K562 (cell line): Measurements from ENCODE around the gene ZNF239. TPM values are rescaled to one million over a fixed set of nuclear protein-coding genes. Genes with fewer than 3 reads are reported as not detected.

ENCODE experiments used
- C11orf30 ChIP-seq: fragments of 450-650 bp; IDR thresholded peaks from 2 replicates; pipeline ENCODE4 v1.6.1; 2016; ENCODE audit warnings: low read depth, mild to moderate bottlenecking
- CGGBP1 ChIP-seq: fragments of 250-450 bp; sonication (Bioruptor Pico); IDR thresholded peaks from 2 replicates; pipeline ENCODE4 v1.9.0; 2021; ENCODE audit warnings: mild to moderate bottlenecking
- EHMT2 ChIP-seq: fragments of 450-650 bp; IDR thresholded peaks from 2 replicates; pipeline ENCODE4 v1.6.1; 2018; ENCODE audit warnings: antibody characterized with exemption
- MAFK ChIP-seq: IDR thresholded peaks from 2 replicates; pipeline ENCODE4 v1.6.1; 2011; ENCODE audit warnings: low read length, improper control_type of control experiment
- NFXL1 ChIP-seq: fragments of 450-650 bp; formaldehyde crosslinking; IDR thresholded peaks from 2 replicates; pipeline ENCODE4 v1.4.0; 2021; ENCODE audit warnings: mild to moderate bottlenecking
- TBL1XR1 ChIP-seq, 2 experiments: IDR thresholded peaks; 2 replicates each; pipeline ENCODE4 v1.6.1; 2012; ENCODE audit warnings: improper control_type of control experiment in 2 of 2, low read length in 2 of 2, mild to moderate bottlenecking in 1 of 2
- ZNF347 ChIP-seq: fragments of 450-650 bp; formaldehyde crosslinking; IDR thresholded peaks from 2 replicates; pipeline ENCODE4 v1.4.0; 2020; ENCODE audit warnings: low read depth, mild to moderate bottlenecking, moderate library complexity
- ZNF740 ChIP-seq, 3 experiments: fragments of 200-800 bp in 1 of 3; sonication (Bioruptor generic) in 1 of 3; sonication (generic) in 1 of 3; formaldehyde crosslinking in 1 of 3; IDR thresholded peaks; 2 replicates each; pipeline versions ENCODE4 v1.6.1 to v1.8.0; 2016 to 2022; ENCODE audit warnings: mild to moderate bottlenecking in 2 of 3, missing compliant biosample characterization in 2 of 3, missing genetic modification characterization in 2 of 3, missing genetic modification reagents in 1 of 3
- polyA plus RNA-seq, 8 experiments: library from polyadenylated mRNA; depleted of rRNA in 4 of 8; stranded (reverse) in 5 of 8; unstranded in 3 of 8; fragments of >200 nt; fragmentation: Nextera tagmentation in 2 of 8; fragmentation: Illumina TruSeq in 1 of 8; extraction: Ambion mirVana in 2 of 8; extraction: Trizol in 1 of 8; gene quantifications; 2 replicates each; pipeline versions ENCODE4 v1.2.1 to v1.2.3, GENCODE V29; 2011 to 2014; ENCODE audit warnings: inconsistent platforms in 1 of 8, missing spikeins in 1 of 8
- total RNA-seq, 7 experiments: library from RNA; depleted of rRNA in 6 of 7; stranded (reverse); fragments of >200 nt in 6 of 7; fragmentation: Illumina TruSeq in 2 of 7; extraction: Trizol in 2 of 7; gene quantifications; 2 replicates each; pipeline versions ENCODE4 v1.2.1 to v1.2.3, GENCODE V29; 2011 to 2021; ENCODE audit warnings: low replicate concordance in 1 of 7
- TF ChIP-seq, protein P1 (sequence below), 2 experiments: fragments of 450-650 bp; formaldehyde crosslinking in 1 of 2; IDR thresholded peaks; 2 replicates each; pipeline versions ENCODE4 v1.4.0 to v1.6.1; 2014 to 2020; ENCODE audit warnings: mild to moderate bottlenecking in 2 of 2, borderline replicate concordance in 1 of 2, low read depth in 1 of 2
- TF ChIP-seq, protein P2 (sequence below): sonication (generic); formaldehyde crosslinking; IDR thresholded peaks from 2 replicates; pipeline ENCODE4 v1.8.1; 2023; ENCODE audit warnings: mild to moderate bottlenecking, missing genetic modification reagents, moderate library complexity
- TF ChIP-seq, protein P3 (sequence below): fragments of 450-650 bp; IDR thresholded peaks from 2 replicates; pipeline ENCODE4 v1.6.1; 2016; ENCODE audit warnings: antibody characterized with exemption

The ZNF239 gene
- total and polyA plus RNA-seq, 9 of the 15 experiments (the other 6 are each of a cell fraction or from before 2014, with no cell fraction given): 13.7 to 26.7 (median 23.4) TPM

DNA sequence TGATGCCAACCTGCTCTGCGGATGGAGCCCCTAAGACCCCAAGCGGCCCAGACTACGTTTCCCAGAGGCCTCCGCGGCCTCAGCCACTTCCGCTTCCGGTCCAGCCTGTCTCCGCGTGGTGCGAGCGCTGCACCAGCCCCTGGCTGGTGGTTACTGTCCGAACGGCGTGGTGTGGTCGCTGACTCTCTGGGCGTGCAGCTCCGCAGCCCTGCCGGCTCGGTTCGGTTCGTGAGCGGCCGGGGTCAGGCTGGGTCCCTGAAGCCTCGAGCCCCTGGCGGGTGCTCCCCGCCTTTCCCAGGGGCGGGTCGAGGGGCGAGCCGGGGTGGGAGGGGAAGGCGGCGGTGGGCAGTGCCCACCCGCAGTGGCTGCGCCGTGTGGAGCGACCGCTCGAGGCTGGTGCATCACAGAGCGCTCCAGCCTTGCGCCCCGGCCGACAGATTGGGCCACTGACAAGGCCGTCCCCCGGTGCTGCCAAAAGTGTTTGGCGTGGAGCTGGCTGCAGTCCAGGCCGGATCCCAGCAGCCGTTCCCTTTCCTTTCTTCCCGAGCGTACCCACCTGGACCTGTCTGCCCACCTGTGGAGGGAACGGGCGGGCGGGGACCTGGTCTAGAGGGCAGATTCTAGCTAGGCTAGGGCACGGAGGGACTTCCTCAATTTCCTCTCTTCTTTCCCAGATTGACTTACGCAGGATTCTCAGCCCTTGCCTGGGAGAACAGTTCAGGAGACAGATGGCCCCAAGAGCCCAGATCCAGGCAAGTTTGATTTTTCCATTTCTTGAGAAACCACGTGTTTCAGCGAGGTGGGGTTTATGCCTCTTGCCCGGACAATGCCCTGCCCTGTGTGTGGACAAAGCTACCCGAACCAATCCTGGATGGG lies 32.1 kb upstream of the ZNF239 start, which contains the start of gene ZNF485 (continued):
- TF ChIP-seq MAFK (no peak), CGGBP1 (CRISPR knock-in tag) (no peak), ZNF347 (CRISPR knock-in tag) (no peak), C11orf30 (no peak), ZNF740 (CRISPR knock-in tag; IDR thresholded peaks at IDR 0.05) (no peak), ZNF740 (tag; IDR thresholded peaks at IDR 0.05) (no peak), EHMT2 (no peak), NFXL1 (CRISPR knock-in tag) (no peak), TBL1XR1 (IDR thresholded peaks at IDR 0.05; ENCODE audit: low read length in 2 of 2) (peak in 1 of 2 experiments; percentile 45; a peak in 1 of 4 replicates)
- TF ChIP-seq, protein P1, sequence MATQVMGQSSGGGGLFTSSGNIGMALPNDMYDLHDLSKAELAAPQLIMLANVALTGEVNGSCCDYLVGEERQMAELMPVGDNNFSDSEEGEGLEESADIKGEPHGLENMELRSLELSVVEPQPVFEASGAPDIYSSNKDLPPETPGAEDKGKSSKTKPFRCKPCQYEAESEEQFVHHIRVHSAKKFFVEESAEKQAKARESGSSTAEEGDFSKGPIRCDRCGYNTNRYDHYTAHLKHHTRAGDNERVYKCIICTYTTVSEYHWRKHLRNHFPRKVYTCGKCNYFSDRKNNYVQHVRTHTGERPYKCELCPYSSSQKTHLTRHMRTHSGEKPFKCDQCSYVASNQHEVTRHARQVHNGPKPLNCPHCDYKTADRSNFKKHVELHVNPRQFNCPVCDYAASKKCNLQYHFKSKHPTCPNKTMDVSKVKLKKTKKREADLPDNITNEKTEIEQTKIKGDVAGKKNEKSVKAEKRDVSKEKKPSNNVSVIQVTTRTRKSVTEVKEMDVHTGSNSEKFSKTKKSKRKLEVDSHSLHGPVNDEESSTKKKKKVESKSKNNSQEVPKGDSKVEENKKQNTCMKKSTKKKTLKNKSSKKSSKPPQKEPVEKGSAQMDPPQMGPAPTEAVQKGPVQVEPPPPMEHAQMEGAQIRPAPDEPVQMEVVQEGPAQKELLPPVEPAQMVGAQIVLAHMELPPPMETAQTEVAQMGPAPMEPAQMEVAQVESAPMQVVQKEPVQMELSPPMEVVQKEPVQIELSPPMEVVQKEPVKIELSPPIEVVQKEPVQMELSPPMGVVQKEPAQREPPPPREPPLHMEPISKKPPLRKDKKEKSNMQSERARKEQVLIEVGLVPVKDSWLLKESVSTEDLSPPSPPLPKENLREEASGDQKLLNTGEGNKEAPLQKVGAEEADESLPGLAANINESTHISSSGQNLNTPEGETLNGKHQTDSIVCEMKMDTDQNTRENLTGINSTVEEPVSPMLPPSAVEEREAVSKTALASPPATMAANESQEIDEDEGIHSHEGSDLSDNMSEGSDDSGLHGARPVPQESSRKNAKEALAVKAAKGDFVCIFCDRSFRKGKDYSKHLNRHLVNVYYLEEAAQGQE (IDR thresholded peaks at IDR 0.05; ENCODE audit: borderline replicate concordance): no peak
- TF ChIP-seq, protein P1 (CRISPR knock-in tag; IDR thresholded peaks at IDR 0.05; ENCODE audit: low read depth): no peak
- TF ChIP-seq, protein P2, sequence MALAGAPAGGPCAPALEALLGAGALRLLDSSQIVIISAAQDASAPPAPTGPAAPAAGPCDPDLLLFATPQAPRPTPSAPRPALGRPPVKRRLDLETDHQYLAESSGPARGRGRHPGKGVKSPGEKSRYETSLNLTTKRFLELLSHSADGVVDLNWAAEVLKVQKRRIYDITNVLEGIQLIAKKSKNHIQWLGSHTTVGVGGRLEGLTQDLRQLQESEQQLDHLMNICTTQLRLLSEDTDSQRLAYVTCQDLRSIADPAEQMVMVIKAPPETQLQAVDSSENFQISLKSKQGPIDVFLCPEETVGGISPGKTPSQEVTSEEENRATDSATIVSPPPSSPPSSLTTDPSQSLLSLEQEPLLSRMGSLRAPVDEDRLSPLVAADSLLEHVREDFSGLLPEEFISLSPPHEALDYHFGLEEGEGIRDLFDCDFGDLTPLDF (CRISPR knock-in tag): no peak
- TF ChIP-seq, protein P3, sequence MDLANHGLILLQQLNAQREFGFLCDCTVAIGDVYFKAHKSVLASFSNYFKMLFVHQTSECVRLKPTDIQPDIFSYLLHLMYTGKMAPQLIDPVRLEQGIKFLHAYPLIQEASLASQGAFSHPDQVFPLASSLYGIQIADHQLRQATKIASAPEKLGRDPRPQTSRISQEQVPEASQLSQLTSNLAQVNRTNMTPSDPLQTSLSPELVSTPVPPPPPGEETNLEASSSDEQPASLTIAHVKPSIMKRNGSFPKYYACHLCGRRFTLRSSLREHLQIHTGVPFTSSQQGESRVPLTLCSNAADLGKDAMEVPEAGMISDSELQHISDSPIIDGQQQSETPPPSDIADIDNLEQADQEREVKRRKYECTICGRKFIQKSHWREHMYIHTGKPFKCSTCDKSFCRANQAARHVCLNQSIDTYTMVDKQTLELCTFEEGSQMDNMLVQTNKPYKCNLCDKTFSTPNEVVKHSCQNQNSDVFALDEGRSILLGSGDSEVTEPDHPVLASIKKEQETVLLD: no peak
